Measurements from ENCODE around the gene SDCBP2. TPM values are rescaled to one million over a fixed set of nuclear protein-coding genes. Genes with fewer than 3 reads are reported as not detected.

SDCBP2 gene
- polyA plus RNA-seq, 3 donors from 2014 or later, result 1.3 to 2.0 (median 1.8) TPM

GRCh38 chr20:1321654-1321939, 7.3 kb downstream of the SDCBP2 start:
- Mint-ChIP-seq H3K27me3 (ENCODE audit: low read depth in 3 of 3) (peaks cover 0 to 8% (median 0%) of the 10 kb centered on the region in 3 donors), H3K9me3 (no peaks in the 10 kb centered on the region), H3K36me3 (no peaks in the 10 kb centered on the region), H3K4me3 (no peak overlapping the region), H3K27ac (peak overlapping the region in 2 of 6 donors; percentile 76 to 81), H3K4me1 (no peaks in the 10 kb centered on the region)
- no peak for DNase-seq

- no peak for DNase-seq
- peak overlapping the region in 2 of 6 donors; percentile 32 to 76 for H3K27ac Mint-ChIP-seq
- peaks cover 0 to 11% (median 0%) of the 10 kb centered on the region in 3 donors for H3K27me3 Mint-ChIP-seq (ENCODE audit: low read depth in 3 of 3)
- no peaks in the 10 kb centered on the region for H3K9me3 Mint-ChIP-seq
- no peak overlapping the region for H3K4me3 Mint-ChIP-seq
- H3K4me1 Mint-ChIP-seq, result no peaks in the 10 kb centered on the region
- H3K36me3 Mint-ChIP-seq, result no peaks in the 10 kb centered on the region
These were observed 7.9 kb downstream of the SDCBP2 start for GRCh38 chr20:1320902-1321653.

GRCh38 chr20:1320016-1320415, 8.9 kb downstream of the SDCBP2 start:
- Mint-ChIP-seq H3K9me3 (no peaks in the 10 kb centered on the region), H3K36me3 (no peaks in the 10 kb centered on the region), H3K27me3 (ENCODE audit: low read depth in 3 of 3) (peaks cover 0 to 11% (median 0%) of the 10 kb centered on the region in 3 donors), H3K4me1 (no peaks in the 10 kb centered on the region), H3K27ac (peak overlapping the region in 2 of 6 donors; percentile 28 to 84), H3K4me3 (no peak overlapping the region)
- no peak for DNase-seq

- H3K4me1 Mint-ChIP-seq, result no peaks in the 10 kb centered on the region
- H3K27ac Mint-ChIP-seq, result no peak overlapping the region
- H3K4me3 Mint-ChIP-seq, result no peak overlapping the region
- H3K36me3 Mint-ChIP-seq, result no peaks in the 10 kb centered on the region
- peaks cover 0 to 11% (median 0%) of the 10 kb centered on the region in 3 donors for H3K27me3 Mint-ChIP-seq (ENCODE audit: low read depth in 3 of 3)
- DNase-seq, result no peak
- no peaks in the 10 kb centered on the region for H3K9me3 Mint-ChIP-seq
These were observed 9.5 kb downstream of the SDCBP2 start for GRCh38 chr20:1319462-1319861.

GRCh38 chr20:1319051-1319450, 9.9 kb downstream of the SDCBP2 start:
- H3K27ac Mint-ChIP-seq, result peak overlapping the region in 1 of 6 donors; percentile 26
- no peaks in the 10 kb centered on the region for H3K9me3 Mint-ChIP-seq

GRCh38 chr20:1317545-1318255, 11.2 kb downstream of the SDCBP2 start:
- no peaks in the 10 kb centered on the region for H3K36me3 Mint-ChIP-seq
- peaks cover 0 to 14% (median 0%) of the 10 kb centered on the region in 3 donors for H3K27me3 Mint-ChIP-seq (ENCODE audit: low read depth in 3 of 3)
- no peak overlapping the region for H3K4me3 Mint-ChIP-seq
- H3K4me1 Mint-ChIP-seq, result no peaks in the 10 kb centered on the region
- H3K9me3 Mint-ChIP-seq, result no peaks in the 10 kb centered on the region
- no peak overlapping the region for H3K27ac Mint-ChIP-seq
- DNase-seq, result no peak

More at GRCh38 chr20:1319051-1319450, 9.9 kb downstream of the SDCBP2 start:
- peaks cover 0 to 11% (median 0%) of the 10 kb centered on the region in 3 donors for H3K27me3 Mint-ChIP-seq (ENCODE audit: low read depth in 3 of 3)
- H3K36me3 Mint-ChIP-seq, result no peaks in the 10 kb centered on the region
- H3K4me1 Mint-ChIP-seq, result no peaks in the 10 kb centered on the region
- DNase-seq, result no peak
- no peak overlapping the region for H3K4me3 Mint-ChIP-seq

- Mint-ChIP-seq H3K4me1 (no peaks in the 10 kb centered on the region), H3K27ac (no peak overlapping the region), H3K36me3 (peaks cover 0 to 3% (median 0%) of the 10 kb centered on the region in 3 donors), H3K9me3 (no peaks in the 10 kb centered on the region), H3K27me3 (ENCODE audit: low read depth in 3 of 3) (peaks cover 0 to 14% (median 2%) of the 10 kb centered on the region in 3 donors), H3K4me3 (no peak overlapping the region)
- DNase-seq, result no peak
These were observed 13.1 kb downstream of the SDCBP2 start for GRCh38 chr20:1315804-1316203.

- H3K9me3 Mint-ChIP-seq, result no peaks in the 10 kb centered on the region
- H3K27me3 Mint-ChIP-seq (ENCODE audit: low read depth in 3 of 3), result peaks cover 4 to 8% (median 4%) of the 10 kb centered on the region in 3 donors
- peak; percentile 60 to 65 (median 60) for DNase-seq
- no peak overlapping the region for H3K27ac Mint-ChIP-seq
- peaks cover 0 to 3% (median 0%) of the 10 kb centered on the region in 3 donors for H3K36me3 Mint-ChIP-seq
- H3K4me1 Mint-ChIP-seq, result no peaks in the 10 kb centered on the region
- no peak overlapping the region for H3K4me3 Mint-ChIP-seq
These were observed 15.5 kb downstream of the SDCBP2 start for GRCh38 chr20:1313236-1313964.

GRCh38 chr20:1312904-1313235, 16.1 kb downstream of the SDCBP2 start:
- H3K27ac Mint-ChIP-seq, result no peak overlapping the region
- H3K36me3 Mint-ChIP-seq, result peaks cover 0 to 3% (median 0%) of the 10 kb centered on the region in 3 donors
- peaks cover 4 to 8% (median 4%) of the 10 kb centered on the region in 3 donors for H3K27me3 Mint-ChIP-seq (ENCODE audit: low read depth in 3 of 3)
- no peaks in the 10 kb centered on the region for H3K9me3 Mint-ChIP-seq
- no peak for DNase-seq
- no peak overlapping the region for H3K4me3 Mint-ChIP-seq
- no peaks in the 10 kb centered on the region for H3K4me1 Mint-ChIP-seq

- H3K27me3 Mint-ChIP-seq (ENCODE audit: low read depth in 3 of 3), result peaks cover 4 to 8% (median 4%) of the 10 kb centered on the region in 3 donors
- DNase-seq, result no peak
- H3K4me3 Mint-ChIP-seq, result no peak overlapping the region
- H3K4me1 Mint-ChIP-seq, result no peaks in the 10 kb centered on the region
- H3K9me3 Mint-ChIP-seq, result no peaks in the 10 kb centered on the region
- H3K27ac Mint-ChIP-seq, result no peak overlapping the region
- peaks cover 0 to 3% (median 0%) of the 10 kb centered on the region in 3 donors for H3K36me3 Mint-ChIP-seq
These were observed 16.6 kb downstream of the SDCBP2 start for GRCh38 chr20:1312308-1312707.

GRCh38 chr20:1310506-1311190, 18.3 kb downstream of the SDCBP2 start:
- Mint-ChIP-seq H3K4me3 (no peak overlapping the region), H3K27me3 (ENCODE audit: low read depth in 3 of 3) (peaks cover 4% of the 10 kb centered on the region in 3 donors), H3K36me3 (peaks cover 0 to 3% (median 0%) of the 10 kb centered on the region in 3 donors), H3K27ac (no peak overlapping the region), H3K9me3 (no peaks in the 10 kb centered on the region), H3K4me1 (no peaks in the 10 kb centered on the region)
- no peak for DNase-seq

GRCh38 chr20:1310071-1310470, 18.9 kb downstream of the SDCBP2 start:
- no peak for DNase-seq
- no peaks in the 10 kb centered on the region for H3K4me1 Mint-ChIP-seq
- no peaks in the 10 kb centered on the region for H3K9me3 Mint-ChIP-seq
- peaks cover 0 to 3% (median 0%) of the 10 kb centered on the region in 3 donors for H3K36me3 Mint-ChIP-seq
- H3K27ac Mint-ChIP-seq, result no peak overlapping the region
- no peak overlapping the region for H3K4me3 Mint-ChIP-seq
- peaks cover 4% of the 10 kb centered on the region in 3 donors for H3K27me3 Mint-ChIP-seq (ENCODE audit: low read depth in 3 of 3)

- no peaks in the 10 kb centered on the region for H3K4me1 Mint-ChIP-seq
- peaks cover 0 to 3% (median 0%) of the 10 kb centered on the region in 3 donors for H3K36me3 Mint-ChIP-seq
- no peak overlapping the region for H3K27ac Mint-ChIP-seq
- no peaks in the 10 kb centered on the region for H3K9me3 Mint-ChIP-seq
- H3K4me3 Mint-ChIP-seq, result no peak overlapping the region
- H3K27me3 Mint-ChIP-seq (ENCODE audit: low read depth in 3 of 3), result peaks cover 4% of the 10 kb centered on the region in 3 donors
- no peak for DNase-seq
These were observed 19.5 kb downstream of the SDCBP2 start for GRCh38 chr20:1309439-1309847.
